DOHH2 (cell line): ENCODE results near the gene NYAP2.

Source experiments
- EZH2phosphoT487 ChIP-seq: fragments of 200-600 bp; sonication (generic); IDR thresholded peaks from 2 replicates; pipeline ENCODE4 v1.6.1; 2017; ENCODE audit warnings: borderline replicate concordance, mild to moderate bottlenecking, antibody characterized with exemption, low read length, moderate library complexity, mixed read lengths
- TF ChIP-seq, protein P1 (sequence below): fragments of 200-600 bp; sonication (generic); IDR thresholded peaks from one replicate; pipeline ENCODE4 v1.5.1; 2014; ENCODE audit warnings: antibody characterized with exemption, mild to moderate bottlenecking, low read depth, low read length; ENCODE audit not compliant: poor library complexity, severe bottlenecking

DNA sequence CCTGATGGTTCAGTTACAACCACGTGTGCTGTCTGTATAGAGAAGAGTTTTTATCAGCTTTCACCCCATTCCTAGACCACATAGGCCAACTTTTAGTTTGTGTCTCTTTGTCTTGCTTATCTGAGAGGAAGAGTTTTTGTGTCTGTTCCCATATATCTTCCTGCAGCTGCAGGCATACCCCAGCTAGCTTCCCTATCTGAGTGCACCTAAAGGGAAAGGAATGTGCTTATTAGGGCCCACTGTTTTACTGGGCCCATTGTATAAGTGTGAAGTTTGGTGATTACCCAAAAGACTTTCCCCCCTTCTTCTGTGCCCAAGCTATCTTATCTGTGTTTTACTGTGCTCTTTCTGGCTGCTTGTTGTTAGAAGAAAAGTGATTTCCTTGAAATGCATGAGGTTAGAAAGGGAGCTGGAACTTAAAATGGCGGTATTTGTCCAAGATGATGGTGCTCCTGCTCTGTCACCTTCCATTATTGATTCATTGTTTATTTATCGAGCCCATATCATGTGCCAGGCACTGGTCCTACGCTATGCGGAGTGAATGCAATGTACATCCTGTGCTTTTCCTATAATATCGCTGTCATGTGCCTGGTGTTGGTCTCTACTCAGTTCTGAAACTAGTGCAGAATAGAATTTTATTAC lies 57.2 kb downstream of the NYAP2 start:
- TF ChIP-seq, protein P1, sequence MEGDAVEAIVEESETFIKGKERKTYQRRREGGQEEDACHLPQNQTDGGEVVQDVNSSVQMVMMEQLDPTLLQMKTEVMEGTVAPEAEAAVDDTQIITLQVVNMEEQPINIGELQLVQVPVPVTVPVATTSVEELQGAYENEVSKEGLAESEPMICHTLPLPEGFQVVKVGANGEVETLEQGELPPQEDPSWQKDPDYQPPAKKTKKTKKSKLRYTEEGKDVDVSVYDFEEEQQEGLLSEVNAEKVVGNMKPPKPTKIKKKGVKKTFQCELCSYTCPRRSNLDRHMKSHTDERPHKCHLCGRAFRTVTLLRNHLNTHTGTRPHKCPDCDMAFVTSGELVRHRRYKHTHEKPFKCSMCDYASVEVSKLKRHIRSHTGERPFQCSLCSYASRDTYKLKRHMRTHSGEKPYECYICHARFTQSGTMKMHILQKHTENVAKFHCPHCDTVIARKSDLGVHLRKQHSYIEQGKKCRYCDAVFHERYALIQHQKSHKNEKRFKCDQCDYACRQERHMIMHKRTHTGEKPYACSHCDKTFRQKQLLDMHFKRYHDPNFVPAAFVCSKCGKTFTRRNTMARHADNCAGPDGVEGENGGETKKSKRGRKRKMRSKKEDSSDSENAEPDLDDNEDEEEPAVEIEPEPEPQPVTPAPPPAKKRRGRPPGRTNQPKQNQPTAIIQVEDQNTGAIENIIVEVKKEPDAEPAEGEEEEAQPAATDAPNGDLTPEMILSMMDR: no peak
- TF ChIP-seq EZH2phosphoT487: no peak
